Stimulated activated CD4-positive, alpha-beta T cell treated with anti-CD3 and anti-CD28 coated beads, Interleukin-15, amount 100 ng/mL, for 24 hours (primary cell): Measurements from ENCODE around the gene ZNF48.
A peak's percentile ranks its signal among the peaks of the same experiment; 100 is the strongest.

Experiments used
- DNase-seq: peaks from one replicate; pipeline ENCODE4 v3.0.0-alpha.2; 2020

Gene ZNF48

DNA sequence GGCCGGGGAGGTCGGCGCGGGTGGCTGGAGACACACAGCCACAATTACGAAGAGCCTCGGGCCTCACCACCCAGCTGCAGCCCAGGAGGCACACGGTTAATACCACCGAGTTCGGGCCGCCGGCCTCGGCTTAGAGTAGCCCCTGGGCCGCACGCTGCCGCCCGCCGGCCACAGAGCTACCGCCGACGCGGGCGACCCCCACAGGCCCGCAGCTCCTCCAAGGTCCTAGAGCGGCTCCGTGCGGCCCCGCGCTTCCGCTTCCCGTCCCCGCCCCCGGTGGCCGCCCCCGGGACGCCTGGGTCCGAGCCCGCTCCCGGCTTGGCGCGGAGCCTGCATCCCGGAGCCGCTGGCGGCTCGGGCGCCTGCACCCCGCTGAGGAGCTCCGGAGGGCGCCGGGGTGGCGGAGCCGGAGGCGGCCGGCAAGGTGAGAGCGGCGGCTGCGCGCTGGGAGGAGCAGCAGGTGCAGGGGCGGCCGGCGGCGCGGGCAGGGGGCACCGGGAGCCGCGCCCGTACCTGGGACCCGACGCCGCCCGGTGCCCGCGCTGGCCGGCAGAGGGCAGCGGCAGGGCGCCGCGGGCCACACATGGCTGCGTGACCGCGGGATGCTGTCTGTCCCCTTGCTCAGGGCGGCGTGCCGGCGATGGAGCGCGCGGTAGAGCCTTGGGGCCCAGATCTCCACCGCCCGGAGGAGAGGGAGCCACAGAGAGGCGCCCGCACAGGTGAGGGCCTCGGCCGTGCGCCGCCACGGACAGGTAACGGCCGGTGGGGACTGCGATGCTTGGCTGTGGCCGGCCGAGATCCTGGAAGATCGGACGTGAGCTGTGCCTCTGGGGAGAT, at the start of gene ZNF48:
ZNF48 (plus strand) TSS at position 266 of the 837 bp plus-strand sequence; CDS start at position 641, 375 bp downstream.
- DNase-seq: peak; percentile 76

DNA sequence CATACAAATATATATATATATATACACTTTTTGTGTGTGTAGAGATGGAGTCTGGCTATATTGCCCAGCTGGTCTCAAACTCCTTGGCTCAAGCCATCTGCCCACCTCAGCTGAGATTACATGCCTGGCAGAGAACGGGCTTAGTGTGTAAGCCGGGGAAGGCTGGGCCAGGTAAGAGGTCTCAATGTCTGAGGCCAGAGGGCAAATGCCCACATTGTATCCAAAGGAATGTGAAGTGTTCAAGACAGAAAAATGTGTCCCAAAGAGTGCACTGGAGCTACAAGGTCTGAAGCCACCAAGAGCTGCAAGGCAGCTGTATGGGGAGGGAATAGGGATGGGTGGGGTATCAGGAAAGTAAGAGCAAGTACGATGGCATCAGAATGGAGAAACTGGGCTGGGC, 48.9 kb upstream of the ZNF48 start:
- no peak for DNase-seq

DNA sequence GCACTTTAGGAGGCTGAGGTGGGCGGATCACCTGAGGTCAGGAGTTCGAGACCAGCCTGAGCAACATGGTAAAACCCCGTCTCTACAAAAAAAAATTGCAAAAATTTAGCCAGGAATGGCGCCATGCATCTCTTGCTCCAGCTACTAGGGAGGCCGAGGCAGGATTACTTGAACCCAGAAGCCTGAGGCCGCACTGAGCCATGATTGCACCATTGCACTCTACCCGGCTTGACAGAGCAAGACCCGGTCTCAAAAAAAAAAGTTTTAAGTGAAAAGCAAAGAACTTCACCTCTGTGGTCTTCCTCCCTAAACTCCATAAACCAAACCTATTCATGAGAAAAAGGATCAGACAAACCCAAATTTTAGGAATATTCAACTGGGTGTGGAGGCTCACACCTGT, 47.1 kb upstream of the ZNF48 start:
- DNase-seq: no peak

DNA sequence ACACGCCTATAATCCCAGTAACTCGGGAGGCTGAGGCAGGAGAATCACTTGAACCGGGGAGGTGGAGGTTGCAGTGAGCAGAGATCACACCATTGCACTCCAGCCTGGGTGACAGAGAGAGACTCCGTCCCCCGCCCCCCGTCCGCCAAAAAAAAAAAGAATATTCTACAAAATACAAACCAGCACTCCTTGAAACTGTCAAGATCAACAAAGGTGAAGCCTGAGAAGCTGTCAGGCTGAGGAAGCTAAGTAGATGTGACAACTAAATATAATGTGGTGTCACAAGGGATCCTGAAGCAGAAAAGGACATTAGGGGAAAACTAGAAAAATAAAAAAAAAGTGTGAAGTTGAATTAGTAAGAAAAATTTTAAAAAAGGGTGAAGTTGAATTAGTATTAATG, 46.3 kb upstream of the ZNF48 start:
- no peak for DNase-seq

DNA sequence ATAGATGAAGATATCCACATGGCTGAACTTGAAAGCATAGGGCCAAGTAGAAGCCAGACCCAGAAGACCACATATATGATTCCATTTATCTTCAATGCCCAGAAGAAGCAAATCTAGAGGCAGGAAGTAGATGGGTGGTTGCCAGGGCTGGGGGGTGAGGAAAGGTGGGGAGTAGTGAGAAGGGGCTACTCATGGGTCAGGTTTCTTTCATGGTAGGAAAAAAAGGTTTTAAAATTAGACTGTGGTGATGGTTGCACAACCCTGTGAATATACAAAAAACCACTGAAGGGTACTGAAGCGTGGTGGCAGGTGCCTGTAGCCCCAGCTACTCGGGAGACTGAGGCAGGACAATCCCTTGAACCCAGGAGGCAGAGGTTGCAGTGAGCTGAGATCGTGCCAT, 45.5 kb upstream of the ZNF48 start:
- no peak for DNase-seq

DNA sequence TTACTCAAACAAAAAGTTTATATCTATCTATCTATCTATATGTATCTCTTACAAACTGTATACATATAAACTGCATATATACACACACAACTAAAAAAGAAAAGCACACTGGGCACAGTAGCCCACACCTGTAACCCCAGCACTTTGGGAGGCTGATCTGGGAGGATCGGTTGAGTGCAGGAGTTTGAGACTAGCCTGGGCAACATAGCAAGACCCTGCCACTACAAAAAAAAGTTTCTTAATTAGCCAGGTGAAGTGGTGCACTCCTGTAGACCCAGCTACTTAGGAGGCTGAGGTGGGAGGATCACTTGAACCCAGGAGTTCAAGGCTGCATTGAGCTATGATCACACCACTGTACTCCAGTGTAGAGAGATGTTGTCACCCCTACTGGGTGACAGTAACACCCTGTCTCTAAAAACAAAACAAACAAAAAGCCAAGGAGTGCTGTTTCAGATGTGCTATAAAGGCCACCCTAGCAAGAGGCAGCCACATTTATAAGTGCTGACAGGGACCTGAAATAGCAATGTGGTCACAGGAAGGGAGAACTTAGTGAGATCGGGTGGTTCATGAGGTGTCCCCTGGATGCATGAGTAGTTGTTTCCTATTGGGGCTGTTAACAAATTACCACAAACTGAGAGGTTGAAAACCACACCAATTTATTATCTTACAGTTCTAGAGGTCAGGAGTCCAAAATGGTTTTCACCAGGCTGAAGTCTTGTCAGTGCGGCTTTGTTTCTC, 44.9 kb upstream of the ZNF48 start:
- peak; percentile 32 for DNase-seq

DNA sequence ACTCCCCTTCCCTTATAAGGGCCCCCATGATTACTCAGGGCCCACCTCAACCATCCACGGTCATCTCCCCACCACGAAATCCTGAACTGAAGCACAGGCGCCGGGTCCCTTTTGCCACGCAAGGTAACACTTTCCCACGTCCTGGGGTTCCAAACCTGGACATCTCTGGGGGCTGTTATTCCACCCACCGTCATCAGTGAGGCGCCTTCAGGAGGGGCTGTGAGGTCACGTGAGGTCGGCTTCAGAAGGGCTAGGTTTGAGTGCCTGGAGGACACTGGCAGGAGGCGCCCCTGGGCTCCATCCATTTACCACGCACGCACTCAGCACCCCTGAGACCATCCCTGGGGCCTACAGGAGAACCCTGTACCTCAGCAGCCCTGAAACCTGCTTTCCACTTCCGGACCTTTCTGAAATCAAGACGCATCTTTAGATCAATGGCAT, 44.2 kb upstream of the ZNF48 start:
- DNase-seq: no peak

- DNase-seq: no peak
These were observed 43.4 kb upstream of the ZNF48 start for GRCh38 chr16:30351586-30352419.

- no peak for DNase-seq
These were observed 42.5 kb upstream of the ZNF48 start for GRCh38 chr16:30352488-30353401.

DNA sequence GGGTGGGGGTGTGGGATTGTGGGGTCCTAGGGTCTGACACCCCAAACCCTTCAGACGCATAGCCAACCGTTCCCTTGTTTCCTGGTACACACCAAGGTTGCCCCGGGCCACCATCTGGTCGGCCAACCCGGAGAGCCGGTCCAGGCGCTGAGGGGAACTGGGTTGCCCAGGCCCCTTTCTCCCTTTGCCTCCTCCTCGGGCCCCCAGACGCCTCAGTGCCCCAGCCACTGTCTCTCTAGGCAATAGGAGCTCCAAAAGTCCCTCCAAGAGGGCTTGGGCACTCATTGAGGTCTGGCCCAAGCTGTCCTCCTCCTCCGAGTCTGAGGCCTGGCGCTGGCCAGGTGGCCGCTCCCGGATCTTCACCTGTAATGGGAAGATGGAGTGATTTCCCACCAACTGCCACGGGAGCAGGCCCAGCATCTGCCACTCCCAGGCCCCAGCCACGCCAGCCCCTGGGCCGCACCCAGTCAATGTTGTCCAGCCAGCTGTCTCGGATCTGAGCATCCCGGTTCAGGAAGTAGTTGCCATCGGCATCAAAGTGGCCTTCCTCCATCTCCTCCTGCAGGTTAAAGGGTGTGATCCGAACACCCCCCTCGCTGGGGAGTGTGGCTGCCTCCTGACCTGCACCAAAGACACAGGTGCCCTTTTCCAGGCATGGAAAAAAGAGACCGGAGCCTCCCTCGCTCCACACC, 41.6 kb upstream of the ZNF48 start:
- DNase-seq: no peak

- no peak for DNase-seq
These were observed 40.6 kb upstream of the ZNF48 start for GRCh38 chr16:30354423-30355143.

GRCh38 chr16:30355144-30355953, 39.9 kb upstream of the ZNF48 start, which contains the start of gene CD2BP2:
Gene CD2BP2 (minus strand): TSS chr16:30355308. CDS start chr16:30354681, 627 bp downstream.
- peak; percentile 95 for DNase-seq

GRCh38 chr16:30355954-30356308, 39.3 kb upstream of the ZNF48 start:
- no peak for DNase-seq

- DNase-seq: no peak
These were observed 38.7 kb upstream of the ZNF48 start for GRCh38 chr16:30356401-30357084.

- no peak for DNase-seq
These were observed 38.0 kb upstream of the ZNF48 start for GRCh38 chr16:30357085-30357714.

GRCh38 chr16:30357715-30358576, 37.3 kb upstream of the ZNF48 start:
- DNase-seq: no peak

GRCh38 chr16:30358577-30358936, 36.7 kb upstream of the ZNF48 start:
- DNase-seq: no peak
